GM18873 (cell line): ENCODE measurements around the gene CCDC187.

Experiments used
- ATAC-seq: cut with Tn5 transposase; IDR thresholded peaks from one replicate; pipeline ENCODE4 v1.9.1; 2021; ENCODE audit warnings: mild to moderate bottlenecking, moderate library complexity, moderate number of reproducible peaks; ENCODE audit not compliant: unreplicated experiment, low FRiP score

Gene CCDC187

GRCh38 chr9:136287960-136288753 lies 15.7 kb downstream of the CCDC187 start:
- ATAC-seq, result no peak

DNA sequence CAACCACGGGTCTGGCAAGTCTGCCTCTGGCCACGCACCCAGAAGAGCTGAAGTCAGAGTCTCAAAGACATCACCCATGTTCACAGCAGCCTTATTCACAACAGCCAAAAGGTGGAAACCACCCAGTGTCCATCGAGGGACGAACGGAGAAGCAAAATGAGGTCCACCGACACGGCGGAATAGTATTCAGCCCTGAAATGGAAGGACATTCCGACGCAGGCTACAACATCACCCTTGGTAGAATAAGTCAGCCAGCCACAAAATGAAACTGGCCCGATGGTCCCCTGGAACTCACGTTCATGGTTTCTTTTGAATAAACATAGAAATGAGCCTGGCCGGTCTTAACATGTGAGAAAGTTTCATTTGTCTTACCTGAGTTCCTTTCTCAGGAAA lies 16.9 kb downstream of the CCDC187 start:
- no peak for ATAC-seq

DNA sequence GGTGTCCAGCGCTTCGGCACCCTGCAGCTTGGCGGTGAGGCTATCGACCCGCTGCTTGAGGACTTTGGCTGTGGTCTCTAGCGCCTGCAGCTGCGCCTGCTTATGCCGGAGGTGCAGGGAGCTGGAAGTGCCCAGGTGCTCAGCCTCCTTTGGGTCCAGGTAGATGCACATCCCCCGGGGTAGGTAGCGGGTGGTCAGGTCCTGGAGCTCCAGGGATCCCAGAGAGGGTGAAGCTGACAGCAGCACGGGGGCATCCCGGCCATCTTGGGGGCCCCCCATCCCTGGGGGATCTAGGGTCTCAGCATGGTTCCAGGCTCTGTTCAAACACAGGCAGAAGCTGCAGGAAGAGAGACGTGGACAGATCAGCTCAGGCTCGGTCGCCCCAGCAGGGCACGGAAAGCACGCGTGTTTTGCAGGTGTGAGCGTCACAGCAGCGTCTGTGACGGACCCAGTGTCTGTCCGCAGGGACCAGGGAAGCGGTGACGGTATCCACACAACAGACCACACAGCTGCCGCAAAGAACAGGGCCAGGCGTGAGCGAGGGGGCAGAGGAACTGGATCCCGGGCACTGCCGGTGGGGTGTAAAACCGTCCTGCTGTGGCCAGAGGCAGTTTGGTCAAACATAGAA lies 17.4 kb downstream of the CCDC187 start:
- no peak for ATAC-seq

DNA sequence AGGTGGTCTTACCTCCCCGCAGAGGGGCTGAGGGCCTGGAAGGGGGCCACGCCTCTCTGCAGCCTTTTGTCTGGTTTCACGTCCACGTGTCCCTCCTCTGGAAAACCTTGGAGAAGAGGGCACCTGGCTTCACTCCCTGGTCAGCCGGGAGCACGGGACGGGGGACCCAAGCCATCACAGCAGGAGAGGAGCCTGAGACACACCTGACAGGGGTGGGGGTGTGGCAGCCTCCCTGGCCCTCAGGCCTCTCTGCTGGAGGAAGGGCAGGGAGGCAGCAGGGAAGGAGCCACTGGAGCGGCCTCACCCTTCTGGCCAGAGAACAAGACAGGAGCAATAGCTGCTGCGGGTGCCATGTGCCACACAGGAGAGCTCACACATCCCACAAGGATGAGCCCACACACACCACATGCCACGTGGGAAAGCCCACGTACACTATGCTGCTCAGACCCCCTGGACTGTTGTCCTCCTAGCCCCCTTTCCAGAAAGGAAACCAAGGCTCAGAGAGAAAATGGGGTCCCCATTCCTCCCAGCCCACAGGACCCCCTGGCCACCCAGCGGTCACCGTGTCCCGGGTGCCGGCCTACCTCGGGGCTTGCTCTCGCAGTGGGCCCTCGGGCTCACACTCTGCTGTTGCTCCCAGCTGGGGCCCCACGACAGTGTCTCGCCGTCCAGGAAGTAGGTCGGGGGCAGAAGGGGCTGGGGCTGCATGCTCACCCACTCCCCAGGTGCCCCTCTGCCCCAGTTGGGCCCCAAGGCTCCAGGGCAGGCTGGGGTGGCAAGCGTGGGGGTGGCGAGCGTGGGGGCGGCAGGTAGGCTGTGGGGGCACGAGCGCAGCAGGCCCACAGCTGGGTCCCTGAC lies 18.2 kb downstream of the CCDC187 start:
- ATAC-seq, result no peak

DNA sequence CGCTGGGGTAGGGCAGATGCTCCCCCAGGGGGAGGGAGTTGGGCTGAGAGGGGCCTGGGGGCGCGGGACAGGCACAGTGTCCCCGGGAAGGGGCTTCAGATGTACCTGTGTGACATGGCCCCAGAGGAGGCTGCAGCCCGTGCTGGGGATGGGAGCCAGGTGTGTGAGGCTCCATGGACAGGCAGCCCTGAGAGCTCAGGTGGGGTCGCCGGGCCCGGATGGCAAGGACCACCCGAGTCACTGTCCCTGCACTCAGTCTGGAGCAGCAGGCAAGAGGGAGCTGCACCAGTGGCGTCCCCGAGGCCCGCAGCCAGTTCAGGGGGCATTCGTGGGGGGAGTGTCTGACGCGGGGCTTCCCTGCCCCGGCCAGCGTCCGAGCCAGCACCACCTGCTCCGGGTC lies 18.9 kb downstream of the CCDC187 start:
- no peak for ATAC-seq

GRCh38 chr9:136284311-136284710 lies 19.6 kb downstream of the CCDC187 start:
- no peak for ATAC-seq

- ATAC-seq, result no peak
These were observed 20.3 kb downstream of the CCDC187 start for GRCh38 chr9:136283291-136284235.

DNA sequence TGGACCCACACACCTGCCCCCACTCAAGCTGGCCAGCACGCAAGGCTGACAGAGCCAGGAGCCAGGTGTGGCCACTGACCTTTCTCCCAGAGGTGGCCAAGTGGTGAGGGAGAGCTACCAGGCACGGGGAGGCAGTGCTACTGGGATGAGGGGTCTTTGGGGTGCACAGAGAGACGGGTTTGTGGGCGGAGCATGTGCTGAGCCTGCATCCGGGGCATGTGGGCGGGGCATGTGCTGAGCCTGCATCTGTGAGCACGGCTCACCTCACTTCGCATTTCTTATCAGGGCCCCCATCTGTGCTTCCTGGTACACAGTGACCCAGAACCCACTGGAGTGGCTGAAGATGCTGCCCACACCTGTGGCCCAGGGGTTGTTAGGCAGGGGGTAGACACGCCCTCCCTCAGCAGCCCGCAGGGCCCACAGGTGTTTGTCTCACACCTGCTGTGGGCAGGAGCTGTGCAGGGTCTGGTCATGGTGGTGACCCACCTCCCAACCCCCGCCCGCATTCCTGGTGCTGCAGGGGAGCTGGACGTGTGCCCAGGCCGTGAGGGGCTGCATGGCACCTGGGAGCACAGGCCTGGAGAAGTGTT lies 21.5 kb downstream of the CCDC187 start:
- no peak for ATAC-seq

DNA sequence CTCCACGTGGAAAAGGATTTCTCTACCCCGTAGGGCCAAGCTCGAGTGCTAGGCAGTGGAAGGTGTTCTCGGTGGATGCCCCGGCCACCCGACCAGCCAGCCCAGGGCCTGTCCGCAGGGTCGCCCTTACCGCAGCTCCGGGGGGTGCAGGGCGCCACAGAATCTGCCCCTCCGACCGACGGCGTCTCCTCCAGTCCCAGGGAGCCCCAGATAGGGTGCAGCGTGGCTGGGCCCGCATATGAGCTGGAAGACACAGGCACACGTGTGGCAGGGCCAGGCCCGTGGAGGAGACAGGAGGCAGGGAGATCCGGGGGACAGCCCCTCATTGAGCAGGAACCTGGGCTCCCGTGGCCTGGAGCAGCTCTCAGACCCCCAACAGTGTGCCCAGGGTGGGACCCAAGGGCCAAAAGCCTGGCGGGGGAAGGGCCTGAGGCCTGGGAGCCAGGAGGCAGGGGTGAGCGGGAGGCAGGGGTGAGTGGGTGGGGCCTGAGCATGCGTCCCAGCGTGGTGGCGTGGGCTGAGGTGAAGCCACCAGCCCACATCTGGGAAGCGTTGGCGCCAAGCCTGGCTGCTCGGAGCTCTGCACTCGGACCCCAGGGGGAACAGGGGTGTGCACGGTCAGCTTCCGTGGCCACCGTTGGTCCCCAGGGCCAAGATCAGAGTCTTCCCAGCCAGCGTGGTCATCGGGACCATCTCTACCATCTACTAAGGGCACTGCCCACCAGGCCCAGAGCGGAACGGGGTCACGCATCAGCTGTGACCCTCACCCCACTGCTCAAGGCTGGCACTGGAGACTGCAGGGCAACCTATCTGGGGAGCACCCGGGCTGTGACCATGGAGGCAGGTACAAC lies 22.2 kb downstream of the CCDC187 start:
- ATAC-seq, result no peak

- ATAC-seq, result no peak
These were observed 23.2 kb downstream of the CCDC187 start for GRCh38 chr9:136280535-136281315.

GRCh38 chr9:136279471-136279870 lies 24.4 kb downstream of the CCDC187 start:
- ATAC-seq, result no peak

DNA sequence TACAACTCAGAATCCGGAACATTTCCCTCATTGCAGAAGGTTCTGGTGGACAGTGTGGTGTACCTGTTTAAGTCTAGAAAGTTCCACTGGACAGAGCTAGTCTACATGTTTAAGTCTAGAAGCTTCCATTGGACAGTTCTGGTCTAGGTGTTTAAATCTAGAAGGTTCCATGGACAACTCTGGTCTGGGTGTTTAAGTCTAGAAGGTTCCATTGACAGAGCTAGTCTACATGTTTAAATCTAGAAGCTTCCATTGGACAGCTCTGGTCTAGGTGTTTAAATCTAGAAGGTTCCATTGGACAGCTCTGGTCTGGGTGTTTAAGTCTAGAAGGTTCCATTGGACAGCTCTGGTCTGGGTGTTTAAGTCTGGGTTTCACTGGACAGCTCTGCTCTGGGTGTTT lies 25.0 kb downstream of the CCDC187 start:
- ATAC-seq, result no peak

- no peak for ATAC-seq
These were observed 25.7 kb downstream of the CCDC187 start for GRCh38 chr9:136278221-136278620.

- ATAC-seq, result no peak
These were observed 26.1 kb downstream of the CCDC187 start for GRCh38 chr9:136277746-136278145.

- ATAC-seq, result no peak
These were observed 27.2 kb downstream of the CCDC187 start for GRCh38 chr9:136276716-136277115.

- ATAC-seq, result no peak
These were observed 28.1 kb downstream of the CCDC187 start for GRCh38 chr9:136275655-136276429.
